DOHH2 (cell line): ENCODE results near the gene NUP42.
"Not testable (repeated sequence)": the region's sequence is repeated elsewhere in the genome, so short reads cannot be mapped to it uniquely, and the experiment has no call there.

Experiments used
- H3F3A ChIP-seq: fragments of 200-600 bp; sonication (generic), shearing (Covaris generic); 2 replicates; pipeline ENCODE4 v1.6.0; 2016; ENCODE audit warnings: antibody characterized with exemption, mild to moderate bottlenecking; ENCODE audit not compliant: control insufficient read depth, insufficient read depth
- H3K27ac ChIP-seq: fragments of 200-600 bp; sonication (generic); 2 replicates; pipeline ENCODE4 v1.5.1; 2014; ENCODE audit warnings: low read depth, mild to moderate bottlenecking, low read length, moderate library complexity
- H3K27me3 ChIP-seq: fragments of 200-600 bp; sonication (generic); 2 replicates; pipeline ENCODE4 v1.6.1; 2014; ENCODE audit warnings: mild to moderate bottlenecking, low read length, mixed read lengths; ENCODE audit not compliant: control insufficient read depth
- H3K36me3 ChIP-seq: fragments of 200-600 bp; sonication (generic); 2 replicates; pipeline ENCODE4 v1.6.1; 2014; ENCODE audit warnings: mild to moderate bottlenecking, low read length, moderate library complexity, mixed read lengths; ENCODE audit not compliant: control insufficient read depth
- H3K4me1 ChIP-seq: fragments of 200-600 bp; sonication (generic); 2 replicates; pipeline ENCODE4 v1.6.1; 2014; ENCODE audit warnings: mild to moderate bottlenecking, low read length, mixed read lengths; ENCODE audit not compliant: control insufficient read depth
- H3K4me2 ChIP-seq: fragments of 200-600 bp; sonication (generic); 2 replicates; pipeline ENCODE4 v1.6.0; 2014; ENCODE audit warnings: mild to moderate bottlenecking, low read length, moderate library complexity
- H3K4me3 ChIP-seq: fragments of 200-600 bp; sonication (generic); 2 replicates; pipeline ENCODE4 v1.5.1; 2014; ENCODE audit warnings: mild to moderate bottlenecking, low read length, mixed read lengths
- H3K79me2 ChIP-seq: fragments of 200-600 bp; sonication (generic); 2 replicates; pipeline ENCODE4 v1.6.1; 2014; ENCODE audit warnings: mild to moderate bottlenecking, low read length, mixed read lengths; ENCODE audit not compliant: control insufficient read depth
- H3K9me2 ChIP-seq: fragments of 200-600 bp; sonication (generic); replicated peaks from 2 replicates; pipeline ENCODE4 v1.6.1; 2014; ENCODE audit warnings: mild to moderate bottlenecking, low read length, mixed read lengths; ENCODE audit not compliant: control insufficient read depth
- H3K9me3 ChIP-seq: fragments of 200-600 bp; sonication (generic); 2 replicates; pipeline ENCODE4 v1.6.1; 2014; ENCODE audit warnings: antibody characterized with exemption, low read length, mixed read lengths; ENCODE audit not compliant: control insufficient read depth, insufficient read depth
- H4K20me1 ChIP-seq: fragments of 200-600 bp; sonication (generic); 2 replicates; pipeline ENCODE4 v1.6.0; 2014; ENCODE audit warnings: low read depth, mild to moderate bottlenecking, antibody characterized with exemption, low read length, moderate library complexity; ENCODE audit not compliant: control insufficient read depth, insufficient read depth
- EZH2phosphoT487 ChIP-seq: fragments of 200-600 bp; sonication (generic); IDR thresholded peaks from 2 replicates; pipeline ENCODE4 v1.6.1; 2017; ENCODE audit warnings: borderline replicate concordance, mild to moderate bottlenecking, antibody characterized with exemption, low read length, moderate library complexity, mixed read lengths
- TF ChIP-seq, protein P1 (sequence below): fragments of 200-600 bp; sonication (generic); IDR thresholded peaks from one replicate; pipeline ENCODE4 v1.5.1; 2014; ENCODE audit warnings: antibody characterized with exemption, mild to moderate bottlenecking, low read depth, low read length; ENCODE audit not compliant: poor library complexity, severe bottlenecking

The NUP42 gene

DNA sequence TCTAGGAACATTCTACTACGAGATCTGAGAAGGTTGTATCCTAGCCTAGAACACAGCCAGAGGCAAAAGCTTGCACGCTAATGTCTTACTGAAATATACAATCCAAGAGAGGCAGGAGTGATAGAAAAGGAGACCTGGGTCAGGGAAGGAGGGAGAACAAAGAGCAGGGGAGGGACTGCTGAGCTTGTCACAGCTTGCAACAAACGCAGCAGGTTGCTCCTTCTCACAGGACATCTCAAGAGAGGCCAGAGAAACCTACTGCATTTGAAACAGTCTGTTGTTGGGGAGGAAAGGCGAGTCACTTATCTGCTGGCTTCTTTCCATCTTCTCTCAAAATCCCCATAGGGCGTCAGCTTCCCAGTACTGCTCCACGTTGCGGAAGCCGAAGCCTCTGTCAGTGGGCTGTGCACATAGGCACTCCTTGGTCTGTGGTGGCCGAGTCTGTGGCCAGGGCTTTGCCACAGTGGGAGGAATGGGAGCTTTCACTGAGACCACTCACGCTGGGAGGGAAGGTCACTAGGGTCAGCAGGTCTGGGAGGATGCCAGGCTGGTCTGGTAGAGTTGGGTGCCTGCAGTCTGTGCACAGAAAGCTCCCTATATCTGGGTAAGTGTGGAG, 39.0 kb downstream of the NUP42 start:
- Histone ChIP-seq H3K9me3 (no peaks in the 10 kb centered on the region), H3K36me3 (no peaks in the 10 kb centered on the region), H3K27me3 (peaks cover 47% of the 10 kb centered on the region), H4K20me1 (no peaks in the 10 kb centered on the region), H3F3A (no peaks in the 10 kb centered on the region), H3K4me3 (no peak overlapping the region), H3K4me1 (no peaks in the 10 kb centered on the region), H3K79me2 (no peaks in the 10 kb centered on the region), H3K9me2 (no peaks in the 10 kb centered on the region), H3K4me2 (no peak overlapping the region), H3K27ac (no peak overlapping the region)
- no peak for TF ChIP-seq EZH2phosphoT487
- TF ChIP-seq, protein P1, sequence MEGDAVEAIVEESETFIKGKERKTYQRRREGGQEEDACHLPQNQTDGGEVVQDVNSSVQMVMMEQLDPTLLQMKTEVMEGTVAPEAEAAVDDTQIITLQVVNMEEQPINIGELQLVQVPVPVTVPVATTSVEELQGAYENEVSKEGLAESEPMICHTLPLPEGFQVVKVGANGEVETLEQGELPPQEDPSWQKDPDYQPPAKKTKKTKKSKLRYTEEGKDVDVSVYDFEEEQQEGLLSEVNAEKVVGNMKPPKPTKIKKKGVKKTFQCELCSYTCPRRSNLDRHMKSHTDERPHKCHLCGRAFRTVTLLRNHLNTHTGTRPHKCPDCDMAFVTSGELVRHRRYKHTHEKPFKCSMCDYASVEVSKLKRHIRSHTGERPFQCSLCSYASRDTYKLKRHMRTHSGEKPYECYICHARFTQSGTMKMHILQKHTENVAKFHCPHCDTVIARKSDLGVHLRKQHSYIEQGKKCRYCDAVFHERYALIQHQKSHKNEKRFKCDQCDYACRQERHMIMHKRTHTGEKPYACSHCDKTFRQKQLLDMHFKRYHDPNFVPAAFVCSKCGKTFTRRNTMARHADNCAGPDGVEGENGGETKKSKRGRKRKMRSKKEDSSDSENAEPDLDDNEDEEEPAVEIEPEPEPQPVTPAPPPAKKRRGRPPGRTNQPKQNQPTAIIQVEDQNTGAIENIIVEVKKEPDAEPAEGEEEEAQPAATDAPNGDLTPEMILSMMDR: no peak

DNA sequence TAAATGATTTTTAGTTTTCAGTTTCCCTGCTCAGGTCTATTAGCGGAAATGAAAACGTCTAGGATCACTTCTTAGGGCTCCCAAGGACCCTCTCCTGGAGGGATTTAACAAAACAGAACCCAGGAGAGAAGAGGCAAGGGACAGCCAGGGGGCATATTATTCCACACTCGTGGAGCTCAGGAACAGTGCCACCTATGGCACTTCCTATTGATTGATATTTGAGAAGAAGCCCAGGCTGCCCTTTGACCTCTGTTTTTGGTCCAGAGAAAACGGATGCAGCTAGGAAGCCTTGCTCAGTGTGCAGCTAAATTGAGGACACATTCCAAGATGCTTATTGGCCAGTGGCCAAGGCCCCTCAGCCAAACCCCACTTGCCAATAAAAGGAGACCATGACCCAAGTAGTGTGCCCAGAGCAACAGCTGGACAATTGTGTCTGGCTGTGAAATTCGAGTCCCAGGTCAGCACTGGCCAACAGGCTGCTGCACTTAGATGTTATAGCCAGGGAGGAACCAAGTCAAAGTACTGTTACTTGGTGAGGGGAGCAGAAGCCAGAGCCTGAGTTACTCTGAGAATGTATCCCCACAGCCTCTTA, 40.7 kb downstream of the NUP42 start:
- Histone ChIP-seq H3K9me3 (no peaks in the 10 kb centered on the region), H3K9me2 (no peaks in the 10 kb centered on the region), H3K27me3 (peaks cover 44% of the 10 kb centered on the region), H3K4me3 (no peak overlapping the region), H4K20me1 (no peaks in the 10 kb centered on the region), H3K27ac (no peak overlapping the region), H3F3A (no peaks in the 10 kb centered on the region), H3K4me2 (no peak overlapping the region), H3K4me1 (no peaks in the 10 kb centered on the region), H3K36me3 (no peaks in the 10 kb centered on the region), H3K79me2 (no peaks in the 10 kb centered on the region)
- TF ChIP-seq, protein P1: no peak

DNA sequence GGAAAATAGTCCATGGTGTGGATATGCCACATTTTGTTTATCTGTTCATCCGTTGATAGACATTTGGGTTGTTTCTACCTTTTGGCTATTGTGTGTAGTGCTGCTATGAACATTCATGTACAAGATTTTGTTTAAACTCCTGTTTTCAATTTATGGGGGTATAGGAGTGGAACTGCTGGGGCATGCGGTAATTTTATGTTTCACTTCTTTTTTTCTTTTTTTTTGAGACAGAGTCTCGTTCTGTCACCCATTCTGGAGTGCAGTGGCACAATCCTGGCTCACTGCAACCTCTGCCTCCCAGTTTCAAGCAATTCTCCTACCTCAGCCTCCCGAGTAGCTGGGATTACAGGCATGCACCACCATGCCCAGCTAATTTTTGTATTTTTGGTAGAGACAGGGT, 42.5 kb downstream of the NUP42 start:
- not testable (repeated sequence) for H3K27ac ChIP-seq, H3K36me3 ChIP-seq, H3F3A ChIP-seq, H3K4me1 ChIP-seq, H3K79me2 ChIP-seq, H3K9me3 ChIP-seq, H3K4me3 ChIP-seq, H3K9me2 ChIP-seq, H4K20me1 ChIP-seq, H3K4me2 ChIP-seq
- H3K27me3 ChIP-seq: peaks cover 34% of the 10 kb centered on the region

DNA sequence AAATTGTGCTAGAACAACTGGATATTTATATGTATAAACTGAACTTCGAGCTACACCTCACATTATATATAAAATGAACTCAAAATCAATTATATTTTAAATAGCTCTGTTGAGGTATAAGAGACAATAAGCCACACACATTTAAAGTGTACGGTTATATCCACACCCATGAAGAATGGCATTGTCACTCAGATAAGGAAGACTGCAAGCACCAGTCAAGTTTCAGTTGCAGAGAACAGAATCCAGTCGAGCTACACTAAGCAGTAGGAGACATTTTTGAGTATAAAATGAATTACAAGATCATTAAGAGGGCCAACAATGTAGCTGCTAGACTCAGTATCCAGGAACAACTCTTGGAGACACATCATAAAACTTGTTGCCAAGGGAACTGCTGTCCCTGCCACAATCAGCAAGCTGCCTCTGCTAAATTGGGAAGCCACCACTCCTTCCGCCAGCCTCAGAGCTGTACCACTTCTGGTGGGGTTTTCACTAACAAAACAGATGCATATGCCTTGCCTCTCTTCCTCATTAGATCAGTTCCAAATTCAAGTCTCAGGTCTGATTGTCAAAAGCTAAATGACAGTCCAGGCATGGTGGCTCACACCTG, 45.1 kb downstream of the NUP42 start:
- no peak overlapping the region for H3K27ac ChIP-seq
- H3F3A ChIP-seq: no peaks in the 10 kb centered on the region
- H3K9me3 ChIP-seq: no peaks in the 10 kb centered on the region
- H3K4me3 ChIP-seq: no peak overlapping the region
- no peaks in the 10 kb centered on the region for H3K9me2 ChIP-seq
- H3K4me2 ChIP-seq: no peak overlapping the region
- H4K20me1 ChIP-seq: no peaks in the 10 kb centered on the region
- TF ChIP-seq EZH2phosphoT487: no peak
- TF ChIP-seq, protein P1: no peak
- H3K4me1 ChIP-seq: no peaks in the 10 kb centered on the region
- H3K27me3 ChIP-seq: peaks cover 16% of the 10 kb centered on the region
- H3K79me2 ChIP-seq: no peaks in the 10 kb centered on the region
- H3K36me3 ChIP-seq: no peaks in the 10 kb centered on the region
